ENCODE data around the gene N4BP2. TPM values are rescaled to one million over a fixed set of nuclear protein-coding genes. Genes with fewer than 3 reads are reported as not detected.
"Not testable (repeated sequence)": the region's sequence is repeated elsewhere in the genome, so short reads cannot be mapped to it uniquely, and the experiment has no call there.

Gene N4BP2
- total RNA-seq: 4.4 and 5.3 TPM in 2 replicates

GRCh38 chr4:40056716-40057585 lies at the start of gene N4BP2:
N4BP2 (plus strand) TSS chr4:40056850; CDS start chr4:40097341, 40,491 bp downstream.
- no peak for DNase-seq (ENCODE audit: extremely low read depth, low read depth, low spot score)

GRCh38 chr4:40016007-40016406 lies 40.6 kb upstream of the N4BP2 start:
- no peak for DNase-seq (ENCODE audit: extremely low read depth, low read depth, low spot score)

GRCh38 chr4:40020221-40020620 lies 36.4 kb upstream of the N4BP2 start:
- DNase-seq (ENCODE audit: extremely low read depth, low read depth, low spot score): no peak

- not testable (repeated sequence) for DNase-seq (ENCODE audit: extremely low read depth, low read depth, low spot score)
Measured at GRCh38 chr4:40021116-40021515, 35.5 kb upstream of the N4BP2 start.

GRCh38 chr4:40024049-40024448 lies 32.6 kb upstream of the N4BP2 start:
- DNase-seq (ENCODE audit: extremely low read depth, low read depth, low spot score): not testable (repeated sequence)

- no peak for DNase-seq (ENCODE audit: extremely low read depth, low read depth, low spot score)
Measured at GRCh38 chr4:40032785-40033184, 23.9 kb upstream of the N4BP2 start.

GRCh38 chr4:40033613-40034012 lies 23.0 kb upstream of the N4BP2 start:
- DNase-seq (ENCODE audit: extremely low read depth, low read depth, low spot score): no peak

- no peak for DNase-seq (ENCODE audit: extremely low read depth, low read depth, low spot score)
Measured at GRCh38 chr4:40038977-40039376, 17.7 kb upstream of the N4BP2 start.

GRCh38 chr4:40040908-40041307 lies 15.7 kb upstream of the N4BP2 start:
- DNase-seq (ENCODE audit: extremely low read depth, low read depth, low spot score): no peak

- DNase-seq (ENCODE audit: extremely low read depth, low read depth, low spot score): no peak
Measured at GRCh38 chr4:40043786-40044185, 12.9 kb upstream of the N4BP2 start.

- DNase-seq (ENCODE audit: extremely low read depth, low read depth, low spot score): no peak
Measured at GRCh38 chr4:40046311-40046980, 10.2 kb upstream of the N4BP2 start.

- DNase-seq (ENCODE audit: extremely low read depth, low read depth, low spot score): no peak
Measured at GRCh38 chr4:40053161-40053560, 3.5 kb upstream of the N4BP2 start.

- no peak for DNase-seq (ENCODE audit: extremely low read depth, low read depth, low spot score)
Measured at GRCh38 chr4:40055511-40055862, 1.2 kb upstream of the N4BP2 start.

- DNase-seq (ENCODE audit: extremely low read depth, low read depth, low spot score): no peak
Measured at GRCh38 chr4:40055863-40056715, 561 bp upstream of the N4BP2 start.

- DNase-seq (ENCODE audit: extremely low read depth, low read depth, low spot score): peak; percentile 98
Measured at GRCh38 chr4:40057586-40058091, 989 bp downstream of the N4BP2 start.

- no peak for DNase-seq (ENCODE audit: extremely low read depth, low read depth, low spot score)
Measured at GRCh38 chr4:40058121-40058520, 1.5 kb downstream of the N4BP2 start.

- DNase-seq (ENCODE audit: extremely low read depth, low read depth, low spot score): no peak
Measured at GRCh38 chr4:40058854-40059253, 2.2 kb downstream of the N4BP2 start.

GRCh38 chr4:40059362-40059761 lies 2.7 kb downstream of the N4BP2 start:
- no peak for DNase-seq (ENCODE audit: extremely low read depth, low read depth, low spot score)

- no peak for DNase-seq (ENCODE audit: extremely low read depth, low read depth, low spot score)
Measured at GRCh38 chr4:40065010-40065409, 8.4 kb downstream of the N4BP2 start.

- no peak for DNase-seq (ENCODE audit: extremely low read depth, low read depth, low spot score)
Measured at GRCh38 chr4:40066651-40067050, 10.0 kb downstream of the N4BP2 start.

GRCh38 chr4:40070387-40070786 lies 13.7 kb downstream of the N4BP2 start:
- no peak for DNase-seq (ENCODE audit: extremely low read depth, low read depth, low spot score)
